ENCODE data around the gene PCED1A. TPM values are rescaled to one million over a fixed set of nuclear protein-coding genes. Genes with fewer than 3 reads are reported as not detected.

The PCED1A gene
- total and polyA plus RNA-seq, 9 of the 15 experiments (the other 6 are each of a cell fraction or from before 2014, with no cell fraction given), result 1.5 to 11.5 (median 5.9) TPM

- no peaks in the 10 kb centered on the region for H3K9me3 ChIP-seq (replicated peaks; ENCODE audit: control insufficient read depth, insufficient read depth, low read depth, low read length)
- H3K4me1 ChIP-seq (replicated peaks in 1 of 2; ENCODE audit: control insufficient read depth in 2 of 2, insufficient read depth in 2 of 2, low read length in 2 of 2), result peaks cover 32 to 33% of the 10 kb centered on the region in 2 experiments; a peak in 4 of 5 replicates
- peak overlapping the region; percentile 84 to 86 for H3K9ac ChIP-seq (ENCODE audit: insufficient read depth in 1 of 2, low read depth in 2 of 2, low read length in 2 of 2)
- peaks cover 11% of the 10 kb centered on the region for H4K20me1 ChIP-seq (replicated peaks; ENCODE audit: control insufficient read depth, insufficient read depth, low read length)
- POLR2A ChIA-PET, result interaction anchor here (0.7 kb wide), 1 partner anchor 9 kb away, joined by 4 read pairs; no protein-coding TSS in a partner anchor
- in situ Hi-C loops (cut with MboI) (no loop called here), intact Hi-C loops (cut with micrococcal nuclease) (loop anchor here (5.0 kb wide), 1 partner anchor 128 kb away; no protein-coding TSS in a partner anchor)
- H3K79me2 ChIP-seq (ENCODE audit: control insufficient read depth, insufficient read depth, low read length), result peaks cover 62% of the 10 kb centered on the region
- ATAC-seq (no peak), DNase-seq (ENCODE audit: extremely low read depth in 1 of 4, low spot score in 3 of 4) (peak in 1 of 4 experiments; percentile 23), FAIRE-seq (no peak)
- H3K4me2 ChIP-seq (ENCODE audit: insufficient read depth, low read length), result peak overlapping the region; percentile 94
- no peaks in the 10 kb centered on the region; a peak in 1 of 5 replicates for H3K27me3 ChIP-seq (ENCODE audit: control insufficient read depth in 2 of 2, insufficient read depth in 2 of 2, low read length in 2 of 2)
- H3K4me3 ChIP-seq, result peak overlapping the region; percentile 98
- TSS peak; percentile 46 for BruUV-seq (replicated peaks)
- peaks cover 21% of the 10 kb centered on the region; the same call in 2 of the 3 replicates for H3K36me3 ChIP-seq (ENCODE audit: control insufficient read depth, insufficient read depth, low read length)
- 19% methylated on average over 4 of the region's 7 CpGs for WGBS (ENCODE audit: insufficient coverage, low coverage, missing lambda C conversion rate)
- H3K27ac ChIP-seq (ENCODE audit: extremely low read depth, low read depth, low read length), result no peak overlapping the region; the same call in 2 of the 3 replicates
- CTCF ChIA-PET (ENCODE audit: low intra/inter-chr PET ratio), result no interaction called here
- no peaks in the 10 kb centered on the region for H3K9me1 ChIP-seq (ENCODE audit: control insufficient read depth, insufficient read depth, low read length)
- no peak for TF ChIP-seq MLLT1 (IDR thresholded peaks at IDR 0.05)
- TF ChIP-seq, protein P1, sequence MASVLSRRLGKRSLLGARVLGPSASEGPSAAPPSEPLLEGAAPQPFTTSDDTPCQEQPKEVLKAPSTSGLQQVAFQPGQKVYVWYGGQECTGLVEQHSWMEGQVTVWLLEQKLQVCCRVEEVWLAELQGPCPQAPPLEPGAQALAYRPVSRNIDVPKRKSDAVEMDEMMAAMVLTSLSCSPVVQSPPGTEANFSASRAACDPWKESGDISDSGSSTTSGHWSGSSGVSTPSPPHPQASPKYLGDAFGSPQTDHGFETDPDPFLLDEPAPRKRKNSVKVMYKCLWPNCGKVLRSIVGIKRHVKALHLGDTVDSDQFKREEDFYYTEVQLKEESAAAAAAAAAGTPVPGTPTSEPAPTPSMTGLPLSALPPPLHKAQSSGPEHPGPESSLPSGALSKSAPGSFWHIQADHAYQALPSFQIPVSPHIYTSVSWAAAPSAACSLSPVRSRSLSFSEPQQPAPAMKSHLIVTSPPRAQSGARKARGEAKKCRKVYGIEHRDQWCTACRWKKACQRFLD (CRISPR knock-in tag; IDR thresholded peaks at IDR 0.05), result no peak
- no peak overlapping the region for H2AFZ ChIP-seq (ENCODE audit: low read depth, low read length)
These were observed 34.0 kb upstream of the PCED1A start for GRCh38 chr20:2874456-2874855.
